H1 (cell line): ENCODE measurements around the gene INPP5A. TPM values are rescaled to one million over a fixed set of nuclear protein-coding genes. Genes with fewer than 3 reads are reported as not detected.

Source experiments
- CTCF ChIA-PET: fragments of 300-600 bp; sonication (Branson Sonifier 250); formaldehyde crosslinking; loops from one replicate; lab custom pipeline; 2021; ENCODE audit not compliant: partially characterized antibody; lab: Charles Lee
- POLR2A ChIA-PET: fragments of 300-600 bp; sonication (Branson Sonifier 250); formaldehyde crosslinking; loops from one replicate; lab custom pipeline; 2021; ENCODE audit warnings: inconsistent platforms; ENCODE audit not compliant: partially characterized antibody; lab: Charles Lee
- DNase-seq, 2 experiments: peaks; one replicate each; pipeline versions ENCODE4 v3.0.0 to v3.0.0-alpha.2; 2010 to 2022; ENCODE audit warnings: low spot score in 2 of 2, low read depth in 1 of 2, mixed read lengths in 1 of 2
- FAIRE-seq: peaks from 2 replicates; lab custom pipeline; 2011; peaks lifted over from hg19 to GRCh38; lab: Jason Lieb, UNC
- H2AFZ ChIP-seq: 2 replicates; pipeline ENCODE4 v1.8.1; 2012; ENCODE audit warnings: low read length, inconsistent platforms
- H2AK5ac ChIP-seq: 2 replicates; pipeline ENCODE4 v1.6.1; 2013; ENCODE audit warnings: low read depth, low read length
- H2BK120ac ChIP-seq: replicated peaks from 2 replicates; pipeline ENCODE3; 2013; ENCODE audit warnings: low read depth, low read length, inconsistent platforms
- H2BK12ac ChIP-seq: 2 replicates; pipeline ENCODE4 v1.6.1; 2013; ENCODE audit warnings: low read depth, low read length
- H2BK15ac ChIP-seq: 2 replicates; pipeline ENCODE4 v1.6.1; 2013; ENCODE audit warnings: low read length
- H2BK20ac ChIP-seq: 2 replicates; pipeline ENCODE4 v1.6.1; 2013; ENCODE audit warnings: low read length
- H2BK5ac ChIP-seq: 2 replicates; pipeline ENCODE4 v1.6.1; 2013; ENCODE audit warnings: low read depth, low read length
- H3K14ac ChIP-seq: 2 replicates; pipeline ENCODE4 v1.6.1; 2013; ENCODE audit warnings: inconsistent platforms; ENCODE audit not compliant: insufficient read length
- H3K18ac ChIP-seq: 2 replicates; pipeline ENCODE4 v1.6.1; 2013; ENCODE audit warnings: low read length; ENCODE audit errors: extremely low read depth
- H3K23ac ChIP-seq: 2 replicates; pipeline ENCODE4 v1.6.1; 2013; ENCODE audit warnings: inconsistent platforms; ENCODE audit not compliant: insufficient read length
- H3K23me2 ChIP-seq: 2 replicates; pipeline ENCODE4 v1.6.1; 2013; ENCODE audit warnings: low read depth, low read length
- H3K27ac ChIP-seq: 2 replicates; pipeline ENCODE4 v1.6.1; 2011; ENCODE audit warnings: low read depth, low read length, inconsistent platforms
- H3K27me3 ChIP-seq, 4 experiments: replicated peaks in 1 of 4; 1 replicate in 1 of 4; 2 replicates in 3 of 4; pipeline versions ENCODE4 v1.6.1 to v1.8.1; 2011 to 2013; ENCODE audit warnings: low read length in 3 of 4, mild to moderate bottlenecking in 3 of 4, inconsistent platforms in 2 of 4, mixed read lengths in 2 of 4, moderate library complexity in 1 of 4; ENCODE audit not compliant: control insufficient read depth in 3 of 4, insufficient read depth in 3 of 4; ENCODE audit errors: extremely low read depth in 1 of 4
- H3K36me3 ChIP-seq, 4 experiments: 2 replicates each; pipeline versions ENCODE4 v1.6.1 to v1.8.1; 2011 to 2013; ENCODE audit warnings: mild to moderate bottlenecking in 4 of 4, low read length in 3 of 4, moderate library complexity in 2 of 4, control low read depth in 1 of 4, inconsistent platforms in 1 of 4; ENCODE audit not compliant: insufficient read depth in 4 of 4, control insufficient read depth in 2 of 4
- H3K4ac ChIP-seq: replicated peaks from 2 replicates; pipeline ENCODE3; 2013; ENCODE audit warnings: low read length, low read depth, mixed read lengths, inconsistent platforms; ENCODE audit not compliant: insufficient read length
- H3K4me1 ChIP-seq, 4 experiments: replicated peaks in 1 of 4; 1 replicate in 1 of 4; 2 replicates in 3 of 4; pipeline versions ENCODE4 v1.6.1 to v1.8.1; 2011 to 2013; ENCODE audit warnings: low read length in 3 of 4, inconsistent platforms in 2 of 4, mixed read lengths in 1 of 4; ENCODE audit not compliant: insufficient read depth in 4 of 4, control insufficient read depth in 3 of 4
- H3K4me2 ChIP-seq, 2 experiments: 2 replicates each; pipeline versions ENCODE4 v1.6.1 to v1.8.1; 2011 to 2013; ENCODE audit warnings: low read depth in 2 of 2, low read length in 2 of 2, control low read depth in 1 of 2, inconsistent platforms in 1 of 2, mild to moderate bottlenecking in 1 of 2; ENCODE audit not compliant: insufficient read depth in 1 of 2
- H3K4me3 ChIP-seq, 4 experiments: fragments of 200-600, 300-600 bp in 1 of 4; sonication (generic), shearing (Covaris generic), sonication (Bioruptor Twin) in 1 of 4; 2 replicates each; pipeline versions ENCODE4 v1.5.1 to v1.8.1; 2011 to 2016; ENCODE audit warnings: low read length in 4 of 4, low read depth in 3 of 4, control low read depth in 2 of 4, inconsistent platforms in 2 of 4, mild to moderate bottlenecking in 2 of 4, mixed read lengths in 1 of 4, moderate library complexity in 1 of 4; ENCODE audit not compliant: insufficient read depth in 2 of 4; ENCODE audit errors: extremely low read depth in 1 of 4
- H3K56ac ChIP-seq: replicated peaks from 2 replicates; pipeline ENCODE3; 2013; ENCODE audit warnings: low read depth, mild to moderate bottlenecking, mixed read lengths, low read length, inconsistent platforms; ENCODE audit not compliant: insufficient read length
- H3K79me1 ChIP-seq: 2 replicates; pipeline ENCODE4 v1.6.1; 2013; ENCODE audit warnings: low read depth, low read length, control low read depth
- H3K79me2 ChIP-seq, 2 experiments: 2 replicates each; pipeline versions ENCODE4 v1.6.1 to v1.8.1; 2012 to 2013; ENCODE audit warnings: low read length in 2 of 2, mild to moderate bottlenecking in 2 of 2, inconsistent platforms in 1 of 2; ENCODE audit not compliant: insufficient read depth in 2 of 2, control insufficient read depth in 1 of 2
- H3K9ac ChIP-seq, 4 experiments: replicated peaks in 1 of 4; 1 replicate in 1 of 4; 2 replicates in 3 of 4; pipeline versions ENCODE4 v1.6.1 to v1.8.1; 2011 to 2013; ENCODE audit warnings: low read depth in 3 of 4, low read length in 3 of 4, control low read depth in 2 of 4, mild to moderate bottlenecking in 2 of 4, moderate library complexity in 2 of 4, inconsistent platforms in 1 of 4; ENCODE audit errors: extremely low read depth in 1 of 4
- H3K9me3 ChIP-seq, 2 experiments: 2 replicates each; pipeline versions ENCODE4 v1.6.1 to v1.8.1; 2012 to 2013; ENCODE audit warnings: mild to moderate bottlenecking in 2 of 2, moderate library complexity in 2 of 2, control low read depth in 1 of 2, inconsistent platforms in 1 of 2, low read depth in 1 of 2, low read length in 1 of 2, mixed read lengths in 1 of 2; ENCODE audit not compliant: insufficient read depth in 2 of 2
- H4K20me1 ChIP-seq, 2 experiments: replicated peaks in 1 of 2; 2 replicates each; pipeline versions ENCODE3 to v1.8.1; 2011 to 2013; ENCODE audit warnings: inconsistent platforms in 2 of 2, low read length in 2 of 2, mild to moderate bottlenecking in 1 of 2; ENCODE audit not compliant: insufficient read depth in 2 of 2, control insufficient read depth in 1 of 2
- H4K5ac ChIP-seq: 2 replicates; pipeline ENCODE4 v1.6.1; 2013; ENCODE audit warnings: low read length, low read depth, mixed read lengths, inconsistent platforms; ENCODE audit not compliant: insufficient read length
- H4K8ac ChIP-seq: 2 replicates; pipeline ENCODE4 v1.8.0; 2013; ENCODE audit warnings: mild to moderate bottlenecking, moderate library complexity, low read length, inconsistent platforms; ENCODE audit not compliant: insufficient read depth; ENCODE audit errors: extremely low read depth
- H4K91ac ChIP-seq: replicated peaks from 2 replicates; pipeline ENCODE3; 2013; ENCODE audit warnings: low read length, mixed read lengths, inconsistent platforms; ENCODE audit not compliant: insufficient read length
- SP1 ChIP-seq: IDR thresholded peaks from 2 replicates; pipeline ENCODE4 v1.6.1; 2011; ENCODE audit warnings: low read depth, low read length
- WGBS, 2 experiments: shearing (Covaris generic) in 1 of 2; methylation state at CpG; one replicate each; pipeline versions ENCODE4 v1.1.6 to v1.1.7; 2013 to 2015; ENCODE audit warnings: low lambda C conversion rate in 2 of 2, mixed read lengths in 2 of 2, inconsistent platforms in 1 of 2, low coverage in 1 of 2, missing lambda C conversion rate in 1 of 2; ENCODE audit not compliant: insufficient replicate concordance in 2 of 2, insufficient coverage in 1 of 2, insufficient read length in 1 of 2; ENCODE audit errors: extremely low coverage in 1 of 2, missing lambda C conversion rate in 1 of 2; 5-methylcytosine and 5-hydroxymethylcytosine counted together
- polyA plus RNA-seq, 7 experiments: library from polyadenylated mRNA; depleted of rRNA in 3 of 7; stranded (reverse) in 5 of 7; unstranded in 2 of 7; fragments of >200 nt in 5 of 7; fragments of 200-250 nt in 2 of 7; gene quantifications; 1 replicate in 5 of 7; 2 replicates in 1 of 7; 4 replicates in 1 of 7; pipeline versions ENCODE4 v1.2.1 to v1.2.3, GENCODE V29; 2011 to 2013; ENCODE audit warnings: missing spikeins in 2 of 7, mixed read lengths in 2 of 7
- total RNA-seq: library from RNA; stranded (reverse); fragmentation: NEBNext Ultra II Directional; extraction: Animal tissue kit (Norgen Biotek cat#: 25700); gene quantifications from 2 replicates; pipeline ENCODE4 v1.2.1, GENCODE V29; 2021
- TF ChIP-seq, protein P1 (sequence below): IDR thresholded peaks from 2 replicates; pipeline ENCODE4 v1.6.1; 2011; ENCODE audit warnings: low read depth, mild to moderate bottlenecking, low read length; ENCODE audit not compliant: insufficient read depth

INPP5A gene
- total and polyA plus RNA-seq, 2 of the 8 experiments (the other 6 are each of a cell fraction or from before 2014, with no cell fraction given) = 19.7 to 27.5 TPM

- WGBS, 2 experiments = 85% methylated on average over 18 of the region's 18 CpGs; no CpG with 5 or more reads in 1 of the 2 experiments
- Histone ChIP-seq H3K18ac (no peak overlapping the region), H3K9me3 (peaks cover 0 to 3% of the 10 kb centered on the region in 2 experiments; a peak in 1 of 4 replicates), H3K27ac (no peak overlapping the region), H4K91ac (no peak overlapping the region), H4K20me1 (peaks cover 0 to 3% of the 10 kb centered on the region in 2 experiments), H3K4me1 (peaks cover 0 to 11% (median 6%) of the 10 kb centered on the region in 4 experiments; a peak in 6 of 7 replicates), H3K4me3 (no peak overlapping the region), H3K79me1 (no peaks in the 10 kb centered on the region; the same call in 1 of the 2 replicates), H2BK120ac (no peak overlapping the region), H3K4ac (no peak overlapping the region), H3K9ac (no peak overlapping the region), H3K56ac (no peak overlapping the region), H2BK20ac (no peak overlapping the region), H3K23ac (no peak overlapping the region), H2AK5ac (no peak overlapping the region), H3K27me3 (peaks cover 0 to 2% (median under 1%) of the 10 kb centered on the region in 4 experiments; a peak in 3 of 7 replicates), H4K5ac (no peak overlapping the region), H3K79me2 (no peaks in the 10 kb centered on the region), H2BK5ac (no peak overlapping the region), H2AFZ (no peak overlapping the region), H3K23me2 (no peaks in the 10 kb centered on the region), H2BK12ac (0 out of 2 replicates have a peak overlapping the region, but pooled peaks have one; percentile 50), H3K4me2 (no peak overlapping the region), H4K8ac (no peak overlapping the region), H2BK15ac (no peak overlapping the region), H3K14ac (no peak overlapping the region), H3K36me3 (no peaks in the 10 kb centered on the region)
- POLR2A ChIA-PET = interaction anchor here (1.1 kb wide), 1 partner anchor 32 kb away, joined by 3 read pairs; no protein-coding TSS in a partner anchor
- DNase-seq (no peak), FAIRE-seq (no peak)
- TF ChIP-seq SP1 = no peak
- TF ChIP-seq, protein P1, sequence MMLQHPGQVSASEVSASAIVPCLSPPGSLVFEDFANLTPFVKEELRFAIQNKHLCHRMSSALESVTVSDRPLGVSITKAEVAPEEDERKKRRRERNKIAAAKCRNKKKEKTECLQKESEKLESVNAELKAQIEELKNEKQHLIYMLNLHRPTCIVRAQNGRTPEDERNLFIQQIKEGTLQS = no peak
- CTCF ChIA-PET = interaction anchor here (1.3 kb wide), 1 partner anchor 17 kb away, joined by 5 read pairs; no protein-coding TSS in a partner anchor
Observed at GRCh38 chr10:132776186-132776585, 238.6 kb downstream of the INPP5A start.
